A172 (cell line): ENCODE results near the gene CREG1. TPM values are rescaled to one million over a fixed set of nuclear protein-coding genes. Genes with fewer than 3 reads are reported as not detected.
A peak's percentile ranks its signal among the peaks of the same experiment; 100 is the strongest.

Source experiments
- DNase-seq: peaks from one replicate; pipeline ENCODE4 v3.0.0-alpha.2; 2015; ENCODE audit warnings: low spot score
- total RNA-seq: library from RNA; depleted of rRNA; stranded (reverse); fragments of >200 nt; shearing (Covaris generic); gene quantifications from 2 replicates; pipeline ENCODE4 v1.2.3, GENCODE V29; 2014

The CREG1 gene
- total RNA-seq, 1 experiment from 2014 or later: 93.8 TPM

DNA sequence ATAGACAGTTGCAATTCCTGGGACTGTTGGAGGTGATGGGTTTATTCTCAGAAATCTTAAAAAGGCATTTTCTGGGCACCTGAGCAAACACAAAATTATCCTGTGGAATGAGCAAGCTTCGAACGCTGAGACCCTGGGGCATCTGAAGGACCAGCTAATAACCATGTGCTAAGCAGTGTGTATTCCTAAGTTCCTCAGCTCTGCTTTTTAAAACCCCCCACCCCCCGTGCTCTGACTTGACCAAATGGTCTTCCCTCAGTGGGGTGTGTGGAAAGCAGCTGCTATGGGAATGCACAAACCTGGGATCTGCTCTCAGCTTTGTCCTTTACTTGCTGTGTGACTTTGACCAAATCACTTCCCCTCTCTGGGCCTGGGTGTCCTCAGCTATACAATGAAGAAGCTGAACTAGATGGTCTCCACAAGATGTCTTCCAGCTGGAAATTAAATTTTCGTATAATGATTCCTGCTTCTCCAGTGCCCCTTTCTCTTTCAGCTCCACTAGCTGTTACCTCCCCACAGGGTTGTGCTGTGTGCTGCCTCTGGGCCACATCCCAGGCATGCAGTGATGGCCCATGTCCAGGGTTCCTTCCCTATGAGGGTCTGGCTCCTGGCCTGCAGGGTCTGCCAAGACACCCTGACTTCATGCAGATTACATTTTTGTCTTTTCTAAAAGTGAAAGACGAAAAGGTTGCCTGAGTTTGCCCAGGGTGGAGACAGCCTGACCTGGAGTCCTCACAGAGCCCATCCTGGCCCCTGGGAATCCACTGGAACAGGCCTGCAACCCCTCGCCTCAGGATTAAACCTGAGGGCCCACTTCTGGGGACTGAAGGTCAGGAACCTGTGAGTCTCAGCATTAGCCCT is 20.4 kb downstream of the CREG1 start:
- no peak for DNase-seq

GRCh38 chr1:167532375-167532774 is 21.2 kb downstream of the CREG1 start:
- DNase-seq: no peak

GRCh38 chr1:167529829-167530474 is 23.6 kb downstream of the CREG1 start:
- DNase-seq: no peak

DNA sequence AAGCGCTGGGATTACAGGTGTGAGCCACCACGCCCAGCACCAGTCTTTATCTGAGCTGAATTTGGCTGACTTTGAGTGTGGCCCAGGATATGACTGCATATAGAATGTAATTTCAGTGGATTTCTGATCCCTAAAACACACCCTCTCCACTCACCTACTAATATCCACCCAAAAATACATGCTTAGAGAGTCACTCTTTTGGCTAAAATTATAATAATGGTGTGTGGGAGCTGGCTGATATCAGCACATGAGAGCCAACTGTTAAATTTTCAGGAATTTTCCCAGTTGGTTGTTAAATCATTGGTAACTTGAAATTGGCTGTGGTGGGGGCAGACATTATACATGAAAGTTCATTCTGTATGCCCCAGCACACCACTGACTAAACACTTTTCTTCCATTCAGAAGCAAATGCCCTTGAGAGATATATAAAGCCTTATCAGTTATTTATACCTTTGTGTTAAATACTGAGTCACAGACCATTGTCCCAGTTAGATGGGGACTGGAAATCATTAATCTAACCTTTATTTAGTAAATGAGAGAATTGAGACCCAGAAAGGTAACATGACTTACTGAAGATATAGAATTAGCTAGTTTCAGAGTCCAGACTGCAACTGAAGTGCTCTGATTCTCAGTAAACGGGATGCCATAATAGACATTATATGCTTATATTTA is 25.4 kb downstream of the CREG1 start:
- DNase-seq: no peak

DNA sequence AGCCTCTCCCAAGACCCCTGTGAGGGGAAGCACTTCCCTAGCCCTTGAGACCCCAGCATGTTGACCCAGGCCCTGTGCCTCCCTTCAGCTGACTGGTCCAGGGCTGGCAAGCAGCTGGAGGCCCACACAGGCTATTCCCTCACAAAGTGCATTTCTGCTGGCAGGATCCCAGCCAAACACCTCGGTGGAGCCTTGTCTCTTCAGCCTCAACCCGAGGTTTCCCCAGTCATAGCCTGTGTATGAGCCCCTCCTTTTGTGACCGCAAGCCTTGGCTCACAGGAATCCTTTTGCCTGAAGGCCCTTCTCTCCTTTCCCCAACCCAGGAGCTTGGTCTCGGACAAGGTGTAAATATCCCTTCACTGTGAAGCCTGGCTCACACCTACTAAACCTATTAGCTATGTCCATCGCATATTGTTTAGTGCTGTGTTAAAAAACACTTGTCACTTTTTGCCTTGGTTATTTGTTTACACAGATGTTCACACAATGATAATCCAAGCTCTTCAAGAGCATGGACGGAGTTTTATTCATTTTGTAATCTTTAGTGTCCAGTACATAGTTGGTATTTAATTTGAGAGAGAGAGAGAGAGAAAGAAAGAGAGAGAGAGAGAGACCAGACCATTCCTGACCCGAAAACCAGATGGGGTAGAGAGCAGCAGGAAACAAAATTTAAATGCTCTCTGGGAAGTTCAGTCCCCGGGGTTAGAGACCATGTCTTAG is 26.7 kb downstream of the CREG1 start:
- no peak for DNase-seq

GRCh38 chr1:167524651-167525050 is 28.9 kb downstream of the CREG1 start:
- DNase-seq: no peak

GRCh38 chr1:167522246-167522645 is 31.3 kb downstream of the CREG1 start:
- DNase-seq: peak; percentile 80

DNA sequence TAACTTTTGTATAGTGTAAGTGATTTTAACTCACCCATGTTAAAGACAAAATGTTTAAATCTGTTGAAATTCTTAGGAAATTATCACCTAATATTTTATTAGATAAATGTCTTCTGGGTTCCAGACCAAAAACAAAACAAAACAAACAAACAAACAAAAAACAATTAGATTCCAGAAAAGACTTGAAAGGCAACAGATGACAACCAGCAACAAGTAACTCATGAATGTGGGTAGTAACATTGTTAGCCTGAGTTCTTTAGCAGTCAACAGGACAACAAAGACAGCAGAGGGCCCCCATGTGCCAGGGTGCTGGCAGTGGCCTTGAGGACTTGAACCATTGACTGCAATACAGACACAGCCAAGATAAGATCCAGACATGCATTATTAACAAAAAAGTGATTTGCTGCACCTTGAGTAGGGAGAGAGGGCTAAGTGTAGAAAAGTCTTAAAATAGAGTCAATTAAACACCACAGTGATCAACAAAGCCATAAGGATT is 32.8 kb downstream of the CREG1 start:
- DNase-seq: no peak

GRCh38 chr1:167518331-167518700 is 35.2 kb downstream of the CREG1 start, which contains the start of gene CD247:
Gene CD247, minus strand, starts transcription at chr1:167518529. Its CDS starts 64 bp downstream, at chr1:167518465.
- DNase-seq: no peak

DNA sequence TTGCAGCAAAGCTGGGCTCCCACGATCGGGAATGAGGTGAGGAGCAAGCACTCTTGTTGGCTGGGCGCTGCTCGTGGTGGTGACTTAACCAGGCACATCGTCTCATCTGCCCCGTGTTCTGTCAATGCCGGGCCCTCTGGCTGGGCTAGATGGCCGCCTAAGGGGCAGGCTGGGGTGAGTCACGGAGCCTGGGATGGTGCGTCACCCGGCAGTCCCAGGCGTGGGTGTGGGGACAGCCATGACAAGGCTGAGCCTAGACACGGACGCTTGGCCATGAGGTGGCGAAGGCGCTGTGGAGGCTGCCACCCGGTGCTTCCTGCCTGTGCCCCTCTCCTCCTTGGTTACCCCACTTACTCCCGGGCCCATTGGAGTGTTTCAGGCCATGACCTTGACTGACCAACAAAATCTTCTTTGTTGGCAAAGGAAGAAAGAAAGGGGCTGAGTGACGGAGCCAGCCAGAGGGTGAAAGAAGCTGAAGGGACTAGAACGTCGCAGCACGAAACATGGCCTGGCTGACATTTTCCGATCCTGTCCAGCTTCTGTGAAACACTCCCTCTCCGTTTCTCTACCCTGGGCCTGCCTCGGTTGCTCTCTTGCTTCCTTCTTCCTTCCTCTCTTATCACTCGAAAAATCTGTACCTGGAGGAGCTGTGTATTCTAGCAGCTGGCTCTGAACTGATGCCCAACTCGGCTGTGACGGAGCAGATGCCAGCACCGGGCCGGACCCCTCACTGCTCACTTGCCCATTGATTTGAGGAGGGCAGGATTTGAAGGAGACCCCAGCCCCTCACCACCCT is 35.8 kb downstream of the CREG1 start:
- peak; percentile 50 for DNase-seq

DNA sequence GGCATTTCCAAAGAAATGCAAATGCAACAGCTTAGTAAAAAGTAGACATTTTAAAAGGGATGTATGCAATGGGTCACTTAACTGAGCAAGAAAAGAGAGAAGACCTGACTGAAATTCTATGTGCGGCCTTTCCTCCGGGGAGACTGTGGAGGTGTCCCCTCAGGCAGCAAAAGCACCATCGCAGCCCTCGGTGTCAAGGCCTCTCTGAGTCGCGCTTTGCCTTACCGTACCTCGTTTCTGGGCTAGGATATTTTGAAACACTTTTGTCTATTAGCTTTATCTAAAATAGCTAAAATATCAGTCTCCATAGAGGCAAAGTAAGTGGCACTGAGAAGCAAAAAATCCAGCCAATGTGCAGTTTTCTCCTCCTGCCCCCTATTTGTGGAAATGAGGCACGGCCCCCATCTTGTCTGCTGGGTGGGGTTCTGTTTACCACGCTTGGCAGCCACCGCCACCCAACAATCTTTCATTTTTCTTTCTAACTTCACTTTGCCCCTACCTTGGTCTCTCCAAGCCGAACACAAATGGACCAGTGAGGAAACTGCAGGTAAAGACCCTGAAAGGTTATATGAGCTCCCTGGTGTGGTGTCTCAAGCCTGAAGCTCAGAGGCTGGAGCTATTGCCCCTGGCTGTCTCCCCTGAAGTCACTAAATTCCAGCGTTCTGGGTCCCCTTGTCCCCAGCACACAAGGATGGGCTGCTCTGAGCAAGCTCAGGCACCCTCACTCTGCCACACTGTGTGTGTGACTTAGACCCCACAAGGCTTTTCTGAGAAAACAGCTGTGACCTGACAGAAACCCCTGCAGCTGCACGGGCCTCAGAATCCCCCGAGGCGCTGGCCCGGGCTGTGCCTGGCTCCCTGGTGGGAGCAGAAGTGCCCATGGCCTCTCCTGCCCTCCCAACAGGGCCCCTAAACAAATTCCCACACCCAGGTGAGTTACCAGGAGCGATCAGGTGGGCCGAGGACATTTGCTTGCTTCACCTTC is 36.9 kb downstream of the CREG1 start:
- no peak for DNase-seq

DNA sequence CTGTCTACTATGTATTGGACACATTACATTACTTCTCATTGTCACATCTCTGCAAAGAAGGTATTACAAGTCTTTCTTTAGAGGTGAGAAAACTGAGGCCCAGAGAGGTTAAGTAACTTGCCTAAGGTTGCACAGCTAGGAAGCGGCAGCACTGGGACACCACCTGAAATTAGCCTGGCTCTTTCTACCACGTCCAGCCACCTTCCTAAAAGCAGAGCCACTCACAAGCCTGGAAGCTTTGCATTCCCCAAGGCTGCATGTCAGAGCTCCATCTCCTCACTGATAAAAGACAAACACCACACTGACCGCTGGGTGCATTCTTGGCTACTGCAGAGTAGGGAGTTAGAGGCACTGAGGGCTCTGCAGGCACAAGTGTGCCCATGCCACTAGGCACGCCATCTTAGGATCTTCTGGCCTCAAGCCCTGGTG is 37.7 kb downstream of the CREG1 start:
- DNase-seq: no peak

DNA sequence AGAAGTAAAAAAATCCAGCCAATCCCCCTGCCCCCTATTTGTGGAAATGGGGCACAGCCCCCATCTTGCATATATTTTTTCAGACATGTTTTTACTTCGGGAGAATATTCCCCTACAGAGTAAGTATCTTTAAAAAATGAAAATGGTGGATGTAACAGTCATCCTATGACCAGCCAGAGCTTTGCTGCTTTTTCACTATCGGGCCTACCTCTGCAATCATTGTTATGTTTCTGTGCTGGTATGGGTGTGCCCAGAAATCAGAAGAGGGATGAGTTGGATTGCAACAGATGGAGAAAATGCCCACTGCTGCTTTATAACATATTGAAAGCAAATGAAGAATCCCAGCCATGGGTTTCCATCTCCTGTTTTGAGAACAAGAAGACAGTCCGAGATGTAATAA is 38.1 kb downstream of the CREG1 start:
- no peak for DNase-seq

DNA sequence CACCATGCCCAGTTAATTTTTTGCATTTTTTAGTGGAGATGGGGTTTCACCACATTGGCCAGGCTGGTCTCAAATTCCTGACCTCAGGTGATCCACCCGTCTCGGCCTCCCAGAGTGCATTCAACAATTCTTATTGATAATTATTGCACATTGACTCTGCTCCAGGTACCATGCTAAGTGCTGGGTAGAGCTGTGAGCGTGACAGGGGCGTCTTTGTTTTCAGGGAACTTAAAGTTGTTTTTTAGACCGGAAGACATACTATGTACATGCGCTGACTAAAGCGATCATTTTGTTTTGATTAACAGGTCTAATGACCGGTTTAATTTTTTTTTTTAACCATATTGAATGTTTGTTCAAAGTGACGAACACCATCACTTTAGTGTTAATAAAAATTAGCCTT is 39.3 kb downstream of the CREG1 start:
- DNase-seq: no peak

DNA sequence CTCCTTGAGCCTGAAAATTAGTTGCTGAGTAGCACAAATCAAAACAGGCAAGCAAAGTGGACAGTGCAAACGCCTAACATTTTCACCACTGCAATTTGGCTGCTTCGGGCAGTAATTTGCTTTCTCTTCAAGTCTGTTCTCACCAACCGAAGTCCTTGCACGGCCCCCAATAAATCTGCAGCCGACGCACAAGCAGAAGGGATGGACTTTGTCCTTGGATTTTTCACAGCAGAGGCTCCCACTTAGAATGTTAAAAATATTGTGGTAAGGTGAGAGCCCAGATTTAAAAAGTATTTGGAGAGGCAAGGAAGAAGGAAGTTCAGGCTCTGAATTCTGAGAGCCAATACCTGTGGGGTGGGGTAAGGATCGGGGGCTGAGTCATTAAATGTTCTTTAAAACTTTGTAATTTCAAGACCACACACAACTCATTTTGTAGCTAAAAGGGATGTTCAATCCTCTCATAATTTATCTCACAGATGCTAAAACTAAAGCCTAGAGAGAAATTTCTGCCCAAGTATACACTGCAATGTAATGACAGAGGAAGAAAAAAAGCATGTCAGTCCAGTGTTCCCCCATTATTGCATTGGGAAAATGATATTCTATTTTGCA is 41.4 kb downstream of the CREG1 start:
- no peak for DNase-seq

GRCh38 chr1:167511374-167511986 is 42.1 kb downstream of the CREG1 start:
- no peak for DNase-seq

- DNase-seq: no peak
Measured at GRCh38 chr1:167510881-167511280, 42.7 kb downstream of the CREG1 start.

DNA sequence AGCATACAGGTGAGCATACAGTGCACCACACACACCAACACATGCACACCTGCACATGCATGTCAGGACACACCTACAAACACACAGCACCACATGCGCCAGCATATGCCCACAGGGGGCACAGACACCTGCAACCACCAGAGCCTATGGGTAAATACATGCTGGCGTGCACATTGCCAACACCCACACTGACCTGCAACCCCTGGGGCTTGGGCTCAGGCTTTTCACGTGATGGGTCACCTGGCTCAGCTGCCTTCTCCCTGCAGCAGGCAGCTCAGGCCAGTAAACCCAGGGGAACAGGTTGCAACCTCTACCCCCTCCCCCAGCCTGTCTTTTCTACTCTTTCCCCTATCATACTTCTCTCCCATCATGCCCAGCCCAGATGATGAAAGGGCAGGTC is 43.3 kb downstream of the CREG1 start:
- DNase-seq: no peak

GRCh38 chr1:167509587-167509986 is 44.0 kb downstream of the CREG1 start:
- DNase-seq: no peak
